Stimulated activated CD4-positive, alpha-beta T cell treated with anti-CD3 and anti-CD28 coated beads, Interleukin-4, amount 100 ng/mL, for 4 hours (primary cell): ENCODE results near the gene SMYD2.
"Not testable (repeated sequence)": the region's sequence is repeated elsewhere in the genome, so short reads cannot be mapped to it uniquely, and the experiment has no call there.

Source experiments
- DNase-seq, 2 experiments: peaks; one replicate each; pipeline ENCODE4 v3.0.0-alpha.2; 2020

SMYD2 gene

DNA sequence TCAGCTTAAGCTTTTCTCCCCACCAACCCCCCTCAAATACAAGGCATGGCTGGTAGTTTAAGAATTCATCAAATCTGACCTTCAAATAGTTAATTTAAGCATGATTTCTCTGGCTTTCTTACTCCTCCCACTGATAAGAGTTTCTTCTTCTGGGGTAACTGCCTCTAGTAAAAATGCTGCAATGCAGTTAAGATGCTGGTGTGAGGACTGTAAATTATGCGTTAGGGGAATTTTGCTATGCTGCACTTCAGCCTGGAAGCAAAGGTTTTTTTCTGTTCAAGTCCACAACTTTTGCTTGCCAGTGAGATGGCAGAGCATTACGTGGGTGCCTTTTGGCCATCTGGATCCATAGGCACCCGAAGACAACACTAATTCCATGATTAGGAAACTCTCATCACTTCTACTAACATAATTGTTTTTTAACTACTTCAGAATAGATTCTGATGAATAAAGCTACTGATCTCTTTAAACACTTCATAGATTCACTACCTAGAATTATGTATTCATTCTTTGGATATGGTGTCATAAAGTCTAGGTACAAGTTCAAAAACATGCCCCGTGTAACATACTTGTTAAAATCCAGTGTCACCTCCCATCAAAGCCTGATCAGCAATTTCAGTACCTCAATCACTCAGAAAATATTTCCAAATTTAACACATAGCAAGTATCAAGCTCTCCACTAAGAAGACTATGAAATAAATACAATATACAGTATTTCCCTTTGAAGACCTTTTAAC is 8.8 kb upstream of the SMYD2 start:
- no peak for DNase-seq

DNA sequence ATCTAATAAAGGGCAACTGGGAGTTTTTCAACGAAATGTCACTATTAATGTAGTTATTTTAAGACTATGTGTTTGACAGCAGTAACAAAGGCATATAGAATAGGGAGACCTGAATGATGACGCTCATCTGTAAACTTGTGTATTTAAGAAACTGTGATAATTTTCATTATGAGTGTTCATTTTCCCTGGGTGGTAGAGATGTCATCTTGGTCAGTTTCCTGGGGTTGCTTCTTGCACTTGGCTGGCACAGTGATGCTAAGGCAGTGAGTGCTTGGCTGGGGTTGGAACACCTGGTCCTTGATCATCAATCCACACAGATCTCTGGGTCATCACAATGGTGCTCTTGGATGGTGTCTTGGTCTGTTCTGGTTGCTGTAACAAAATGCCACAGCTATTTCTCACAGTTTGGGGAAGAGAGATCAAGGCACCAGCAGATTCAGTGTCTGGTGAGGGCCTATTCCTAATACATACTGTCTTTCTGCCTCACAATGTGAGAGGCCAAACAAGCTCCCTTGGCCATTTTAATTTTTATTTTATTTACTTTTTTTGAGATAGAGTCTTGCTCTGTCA is 7.9 kb upstream of the SMYD2 start:
- DNase-seq, result no peak

DNA sequence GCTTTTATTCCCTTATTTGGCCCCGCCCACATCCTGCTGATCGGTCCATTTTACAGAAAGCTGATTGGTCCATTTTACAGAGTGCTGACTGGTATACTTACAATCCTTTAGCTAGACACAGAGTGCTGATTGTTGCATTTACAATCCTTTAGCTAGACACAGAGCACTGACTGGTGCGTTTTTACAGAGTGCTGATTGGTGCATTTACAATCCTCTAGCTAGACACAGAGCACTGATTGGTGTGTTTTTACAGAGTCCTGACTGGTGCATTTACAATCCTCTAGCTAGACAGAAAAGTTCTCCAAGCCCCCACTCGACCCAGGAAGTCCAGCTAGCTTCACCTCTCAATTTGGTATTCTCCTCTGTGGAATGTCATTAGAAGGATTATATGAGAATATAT is 5.3 kb upstream of the SMYD2 start:
- not testable (repeated sequence) for DNase-seq

DNA sequence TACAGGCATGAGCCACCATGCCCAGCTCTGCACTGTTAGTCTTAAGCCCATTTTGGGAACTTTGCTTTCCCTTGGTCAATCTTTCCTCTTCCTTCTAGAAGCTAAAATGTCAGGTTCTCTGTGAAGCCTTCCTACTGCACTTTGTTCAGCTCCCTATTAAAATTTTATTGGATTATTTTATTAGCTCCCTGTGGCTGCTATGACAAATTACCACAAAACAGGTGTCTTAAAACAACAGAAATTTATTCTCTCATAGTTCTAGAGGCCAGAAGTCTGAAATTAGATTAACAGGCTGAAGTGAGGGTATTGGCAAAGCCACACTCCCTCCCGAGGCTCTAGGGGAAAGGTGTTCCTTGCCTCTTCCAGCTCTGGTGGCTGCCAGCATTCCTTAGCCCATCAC is 4.2 kb upstream of the SMYD2 start:
- no peak for DNase-seq

DNA sequence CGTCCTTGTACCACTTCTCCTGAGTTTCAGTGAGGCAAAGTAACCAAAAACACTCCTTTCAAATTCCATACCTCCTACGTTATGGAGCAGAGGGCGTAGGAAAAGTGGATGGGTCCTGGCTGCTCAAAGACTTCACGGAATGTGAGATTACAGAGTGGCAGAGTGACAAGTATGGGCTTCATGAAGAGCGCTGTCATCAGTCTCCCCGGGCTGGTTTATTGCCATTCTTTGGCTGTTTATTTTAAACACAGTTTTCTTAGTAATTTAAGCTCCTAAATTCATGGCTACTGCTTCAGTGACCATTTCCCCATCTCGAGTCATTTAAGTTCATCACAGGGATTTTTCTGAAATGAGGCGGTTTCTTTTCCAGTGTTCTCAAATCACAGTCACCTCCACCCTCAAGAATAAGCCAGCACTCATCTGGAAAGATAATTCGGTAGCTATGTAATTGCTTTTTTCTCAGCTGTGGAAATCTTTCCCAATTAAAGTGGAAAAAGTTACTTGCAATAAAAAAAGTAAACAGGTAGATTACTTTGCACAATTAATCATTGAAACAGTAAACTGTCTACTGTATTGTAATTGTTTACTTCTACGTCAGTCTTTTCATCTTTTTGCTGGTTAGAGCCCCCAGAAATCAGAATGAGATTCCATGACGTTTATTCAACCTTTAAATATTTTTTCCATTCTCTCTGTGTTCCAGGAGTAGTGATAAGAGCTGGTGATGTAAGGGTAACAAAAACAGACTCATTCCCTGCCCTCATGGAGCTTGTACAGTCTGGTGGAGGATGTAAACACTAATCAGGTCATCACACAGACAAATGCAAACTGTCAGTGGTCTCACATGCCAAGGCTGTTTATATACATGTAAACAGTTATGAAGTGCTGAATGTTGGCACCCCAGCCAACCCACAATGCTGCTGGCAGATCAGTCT is 3.0 kb upstream of the SMYD2 start:
- DNase-seq, result no peak

DNA sequence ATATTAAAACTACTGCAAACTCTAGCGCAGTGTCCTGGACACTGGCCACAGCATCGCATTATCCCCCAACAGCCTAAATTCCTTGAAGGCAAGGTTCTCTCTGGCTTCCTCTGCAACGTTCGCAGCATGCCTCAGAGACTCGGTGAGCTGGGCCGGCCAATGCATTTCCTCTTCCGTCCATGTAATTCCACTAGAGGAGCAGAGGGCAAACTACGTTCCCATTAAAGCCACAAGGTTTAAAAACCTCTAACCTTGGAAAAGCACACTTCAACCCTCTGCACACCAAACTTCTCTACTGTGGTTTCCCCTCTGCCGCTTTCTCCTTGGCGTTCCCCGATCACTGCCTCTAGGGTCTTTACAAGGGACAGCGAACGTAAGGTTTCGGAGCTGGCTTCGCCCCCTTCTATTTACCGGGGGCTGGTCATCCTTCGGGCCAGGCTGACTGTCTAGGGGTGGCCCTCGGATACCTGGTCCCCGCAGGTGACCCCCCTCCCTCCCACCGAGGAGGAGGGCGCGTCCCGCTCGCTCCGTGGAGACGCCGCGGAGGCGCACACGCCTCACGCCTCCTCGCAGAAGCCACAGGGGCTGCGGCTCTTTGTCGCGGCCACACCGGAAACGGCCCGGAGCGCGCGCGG is 456 bp upstream of the SMYD2 start:
- DNase-seq, result peak in 1 of 2 experiments; percentile 5

DNA sequence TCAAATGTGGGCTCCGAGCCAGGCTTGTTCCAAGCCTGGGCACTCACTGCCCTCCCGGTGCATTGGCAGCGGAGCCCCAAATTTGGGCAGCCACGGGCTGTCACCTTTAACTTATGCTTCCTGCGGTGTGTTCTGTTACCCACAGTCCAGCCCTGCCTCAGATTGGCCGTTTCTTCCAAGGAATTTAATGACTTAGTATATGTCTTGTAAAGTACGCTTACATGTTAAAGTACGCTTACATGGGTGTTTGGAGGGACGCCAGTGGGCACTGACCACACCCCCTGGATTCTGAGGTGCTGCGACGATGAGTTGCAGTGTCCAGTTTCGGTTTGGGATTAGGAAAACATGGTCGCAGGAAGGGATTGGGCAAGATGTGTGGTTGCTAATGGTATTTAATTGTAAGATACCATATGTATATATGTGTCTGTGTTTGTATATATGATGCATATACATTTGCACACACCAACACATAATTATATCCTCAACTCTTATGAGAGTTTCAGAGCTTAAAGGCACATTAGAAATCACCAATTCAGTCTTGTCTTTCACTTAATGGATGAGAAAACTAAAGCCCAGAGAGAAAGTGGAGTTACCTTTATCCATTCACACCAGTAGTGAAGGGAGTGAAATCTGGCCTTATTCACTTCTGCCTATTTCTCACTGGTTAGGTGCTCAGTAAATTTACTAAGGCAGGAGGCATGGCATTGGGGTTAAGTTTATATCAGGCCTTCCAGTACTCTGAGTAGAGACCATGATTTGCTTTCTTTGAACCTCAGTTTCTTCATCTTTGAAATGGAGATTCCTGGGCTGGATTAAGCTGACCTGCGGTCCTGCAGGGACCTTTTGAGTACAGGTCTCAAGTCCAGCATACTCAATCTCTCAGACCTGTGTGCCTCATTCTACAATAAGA is 1.0 kb downstream of the SMYD2 start:
- DNase-seq, result no peak

DNA sequence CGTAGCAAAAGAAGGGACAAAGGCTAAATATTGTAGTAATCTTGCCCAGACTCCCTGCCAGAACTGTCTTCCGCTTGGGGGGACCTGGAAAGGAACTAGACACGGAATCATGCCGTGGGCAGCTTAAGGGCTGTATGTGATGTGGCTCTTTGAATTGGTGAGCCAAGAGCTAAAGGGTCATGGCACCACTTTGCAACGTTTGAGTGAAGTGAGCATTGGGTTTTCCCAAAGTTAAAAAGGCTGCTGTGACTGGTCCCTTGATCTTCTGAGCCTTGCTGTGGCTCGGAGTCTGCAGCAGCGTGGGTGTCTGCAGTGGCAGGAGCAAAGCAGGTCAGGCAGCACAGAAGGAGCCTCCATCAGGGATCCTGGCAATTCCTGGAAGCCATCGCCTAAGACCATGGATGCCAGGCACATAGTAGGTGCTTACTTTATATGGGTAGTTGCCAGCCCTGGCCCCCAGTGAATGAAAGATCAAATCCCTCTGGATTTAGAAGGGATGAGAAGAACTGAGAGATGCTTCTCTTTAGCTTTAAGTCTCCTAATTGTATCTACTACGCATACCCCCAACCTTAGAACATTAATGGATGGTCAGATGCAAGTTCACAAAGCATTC is 1.8 kb downstream of the SMYD2 start:
- DNase-seq, result no peak

DNA sequence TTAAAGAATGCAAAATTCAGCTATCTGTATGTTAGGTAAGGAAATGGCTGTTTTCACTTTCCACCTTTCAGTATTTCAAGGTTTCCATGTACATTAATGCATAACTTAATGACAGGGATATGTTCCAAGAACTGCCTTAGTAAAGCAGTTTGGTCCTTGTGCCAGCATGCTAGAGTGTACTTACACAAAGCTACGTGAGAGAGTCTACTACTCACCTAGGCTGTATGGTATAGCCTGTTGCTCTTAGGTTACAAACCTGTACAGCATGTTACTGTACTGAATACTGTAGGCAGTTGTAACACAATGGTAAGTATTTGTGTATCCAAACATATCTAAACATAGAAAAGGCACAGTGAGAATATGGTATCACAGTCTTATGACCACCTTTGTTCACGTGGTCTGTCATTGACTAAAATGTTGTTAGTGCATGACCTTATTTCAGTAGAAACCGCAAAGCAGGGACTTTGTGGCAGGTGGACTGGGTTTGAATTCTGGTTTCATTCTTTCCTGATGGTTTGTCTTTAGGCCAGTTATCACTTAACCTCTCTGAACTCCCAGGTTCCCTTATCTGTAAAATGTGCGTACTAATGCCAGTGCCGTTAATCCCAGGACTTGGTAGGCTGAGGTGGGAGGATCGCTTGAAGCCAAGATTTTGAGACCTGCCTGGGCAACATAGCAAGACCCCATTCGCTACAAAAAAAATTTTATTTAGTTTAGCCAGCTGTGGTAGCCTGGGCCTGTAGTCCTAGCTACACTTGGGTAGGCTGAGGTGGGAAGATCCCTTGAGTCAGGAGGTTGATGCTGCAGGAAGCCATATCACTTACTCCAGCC is 4.9 kb downstream of the SMYD2 start:
- no peak for DNase-seq

DNA sequence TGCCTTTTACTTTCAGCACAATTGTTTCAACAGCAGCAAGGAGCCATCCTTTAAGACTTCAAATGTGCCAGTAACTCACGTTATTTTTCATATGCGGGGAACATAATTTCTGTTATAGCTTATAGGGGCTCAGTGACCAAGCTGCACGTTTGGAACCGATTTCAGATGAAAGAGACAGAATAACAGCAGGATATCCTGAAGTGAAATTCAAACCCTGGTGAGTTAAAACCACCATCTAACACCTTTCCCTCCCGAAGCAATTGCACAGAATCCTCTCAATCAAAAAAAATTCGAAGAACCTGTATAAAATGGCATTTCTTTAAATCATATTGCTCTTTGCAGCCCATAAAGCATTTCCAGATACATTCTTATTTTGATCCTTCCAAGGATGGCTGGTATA is 6.9 kb downstream of the SMYD2 start:
- no peak for DNase-seq

DNA sequence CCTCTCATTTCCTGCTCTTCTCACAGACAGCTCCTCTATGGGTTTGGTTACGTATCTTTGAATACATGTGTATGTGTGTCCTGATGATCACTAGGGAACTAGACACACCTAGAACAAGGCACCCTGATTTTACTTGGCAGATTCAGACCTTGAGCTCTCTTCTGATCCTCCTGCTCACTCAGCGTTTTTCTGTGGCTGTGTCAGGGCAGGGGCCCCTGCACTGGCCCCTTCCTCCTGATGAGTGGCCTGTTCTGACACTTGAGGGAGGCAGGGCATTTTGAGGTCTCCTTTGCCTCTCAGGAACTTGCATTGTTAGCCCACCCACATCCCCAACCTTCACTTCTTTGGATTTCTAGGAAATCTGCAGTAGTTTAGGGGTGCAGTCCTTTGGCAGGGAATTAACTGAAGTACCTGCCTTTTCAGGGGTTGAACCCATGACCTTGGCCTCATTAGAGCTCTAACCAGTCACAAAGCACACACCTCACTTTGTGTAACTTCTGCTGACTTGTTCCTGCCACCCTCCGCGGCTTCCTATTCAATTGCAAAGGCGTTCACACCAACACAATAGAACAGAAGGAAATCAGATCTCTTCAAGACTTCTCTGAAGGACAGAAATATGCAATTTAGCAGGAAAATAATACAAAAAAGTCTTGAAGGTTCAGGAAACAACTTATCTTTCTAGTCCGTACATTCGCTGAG is 8.8 kb downstream of the SMYD2 start:
- DNase-seq, result no peak

DNA sequence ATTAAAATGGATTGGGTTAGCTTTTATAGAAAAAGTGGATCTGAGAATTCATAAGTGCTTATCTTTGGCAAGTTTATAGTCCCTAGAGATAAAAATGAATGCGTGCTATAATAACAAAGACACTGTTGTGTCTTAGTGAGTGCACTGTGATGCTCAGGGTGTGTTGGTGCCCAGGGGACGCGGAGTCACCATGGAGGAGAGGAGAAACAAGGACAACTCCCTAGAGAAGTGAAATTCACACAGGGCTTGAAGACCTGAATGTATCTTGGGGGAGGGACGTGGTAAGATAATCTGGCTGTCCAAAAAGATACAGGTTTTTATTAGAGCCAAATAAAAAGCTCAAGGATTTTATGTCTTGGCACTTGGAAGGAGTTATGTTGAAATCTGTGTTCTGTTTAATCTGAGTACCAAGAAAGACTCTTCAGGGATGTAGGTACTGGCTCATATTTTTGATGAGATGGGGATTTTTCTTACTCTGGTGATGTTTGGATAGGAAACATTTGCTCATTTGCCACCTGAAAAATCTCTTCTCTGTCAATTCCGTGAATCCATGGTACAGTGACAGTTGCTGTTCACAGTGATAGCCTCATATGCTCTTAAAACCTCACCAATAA is 9.6 kb downstream of the SMYD2 start:
- DNase-seq, result no peak

DNA sequence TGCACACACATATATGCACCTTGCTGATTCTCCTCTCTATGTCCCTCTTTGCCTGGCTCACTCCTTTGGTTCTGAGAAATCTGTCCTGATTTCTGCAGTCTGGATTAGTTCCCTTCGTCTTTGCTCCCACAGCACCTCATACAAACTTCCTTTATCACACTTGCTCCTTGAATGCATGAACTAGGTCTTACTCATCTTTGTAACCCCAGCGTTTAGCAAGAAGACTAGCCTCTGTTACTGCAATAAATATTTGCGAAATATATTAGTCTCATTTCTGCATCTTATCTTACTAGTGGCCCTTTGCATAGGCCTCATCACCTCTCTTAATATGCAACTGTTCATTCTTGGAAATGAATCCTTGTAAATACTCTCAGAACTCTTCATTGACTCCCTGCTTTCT is 11.4 kb downstream of the SMYD2 start:
- no peak for DNase-seq

DNA sequence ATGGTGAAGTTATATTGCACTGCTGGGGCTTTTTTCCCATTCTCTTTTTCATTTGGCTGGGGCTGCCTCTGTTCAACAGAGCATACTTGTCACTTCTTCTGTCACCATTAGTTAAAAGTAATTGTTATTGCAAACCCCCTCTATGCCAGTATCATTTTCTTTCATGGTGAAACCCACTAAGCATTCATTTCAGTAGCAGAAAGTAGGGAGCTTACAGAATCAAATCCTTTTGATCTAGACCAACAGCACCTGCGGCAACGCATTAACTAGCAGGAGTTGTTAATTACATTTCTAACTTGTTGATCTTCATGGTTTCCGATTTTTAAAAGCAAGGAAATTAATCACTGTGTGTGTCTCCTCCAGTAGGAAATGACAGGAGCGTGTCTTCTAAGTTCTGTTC is 15.0 kb downstream of the SMYD2 start:
- no peak for DNase-seq

DNA sequence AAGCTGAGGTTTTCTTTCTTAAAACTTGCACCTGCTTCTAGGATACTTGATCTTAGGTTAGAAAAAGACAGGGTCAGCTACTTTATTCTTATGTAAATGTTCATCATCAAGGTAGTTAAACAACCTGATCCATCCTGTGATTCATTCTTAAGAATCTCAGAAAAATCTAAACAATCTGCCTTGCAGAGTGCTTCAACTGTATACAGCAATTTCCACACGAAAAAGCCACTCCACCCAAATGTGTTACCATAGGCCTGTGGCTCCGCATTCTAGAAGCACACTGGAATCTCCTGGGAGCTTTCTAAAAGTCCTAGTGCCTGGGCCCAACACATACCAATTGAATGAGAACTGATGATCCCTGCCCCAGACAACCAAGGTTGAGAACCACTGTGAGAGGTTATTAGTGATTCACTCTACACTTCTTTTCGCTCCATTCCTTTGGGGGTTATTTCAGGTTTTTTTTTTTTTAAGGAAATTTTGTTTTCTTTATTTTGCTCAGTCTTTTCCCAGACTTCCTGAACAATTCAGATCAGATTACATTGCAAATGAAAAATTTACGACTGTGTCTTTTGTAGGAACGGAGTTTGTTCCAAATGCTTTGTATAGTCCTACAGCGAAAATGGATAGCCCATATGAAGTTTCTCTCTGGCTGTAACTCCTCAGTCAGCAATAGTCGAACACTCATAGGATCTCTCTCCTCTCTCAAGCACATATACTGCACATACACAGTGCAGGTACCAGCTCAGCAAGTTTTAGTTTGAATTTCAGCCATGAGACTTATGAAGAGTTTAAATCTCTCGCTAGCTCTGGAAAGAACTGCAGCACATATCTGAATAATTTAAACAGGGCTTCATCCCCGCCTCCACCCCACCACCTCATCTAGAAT is 16.1 kb downstream of the SMYD2 start:
- no peak for DNase-seq

DNA sequence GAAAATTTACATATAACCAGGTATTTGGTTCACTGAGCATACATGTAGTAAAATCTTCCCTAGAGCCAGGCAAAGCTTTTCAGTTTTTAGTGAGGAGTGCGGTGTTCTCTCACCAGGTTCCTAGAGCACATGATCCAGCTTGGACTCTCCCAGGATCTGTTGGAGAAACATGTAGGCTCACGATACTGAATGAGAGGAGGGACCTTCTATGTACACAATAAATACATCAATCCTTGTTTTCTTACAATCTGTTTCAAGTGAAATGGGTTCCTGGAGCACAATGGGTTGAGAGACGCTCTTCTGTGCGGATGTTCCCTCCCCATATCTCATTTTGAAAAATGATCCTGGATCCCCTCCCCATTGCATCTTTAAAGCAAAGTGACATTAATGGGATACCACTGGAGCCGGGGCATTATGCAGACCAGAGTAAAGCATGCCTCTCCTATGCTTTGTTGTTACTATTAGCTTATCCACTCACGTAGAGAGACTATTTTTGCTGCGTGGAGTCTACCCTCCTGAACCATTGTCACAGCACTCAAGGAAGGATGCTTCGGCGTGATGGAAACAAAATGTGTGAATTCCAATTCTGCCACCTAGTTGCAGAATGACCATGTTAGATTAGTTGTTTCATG is 19.3 kb downstream of the SMYD2 start:
- no peak for DNase-seq

DNA sequence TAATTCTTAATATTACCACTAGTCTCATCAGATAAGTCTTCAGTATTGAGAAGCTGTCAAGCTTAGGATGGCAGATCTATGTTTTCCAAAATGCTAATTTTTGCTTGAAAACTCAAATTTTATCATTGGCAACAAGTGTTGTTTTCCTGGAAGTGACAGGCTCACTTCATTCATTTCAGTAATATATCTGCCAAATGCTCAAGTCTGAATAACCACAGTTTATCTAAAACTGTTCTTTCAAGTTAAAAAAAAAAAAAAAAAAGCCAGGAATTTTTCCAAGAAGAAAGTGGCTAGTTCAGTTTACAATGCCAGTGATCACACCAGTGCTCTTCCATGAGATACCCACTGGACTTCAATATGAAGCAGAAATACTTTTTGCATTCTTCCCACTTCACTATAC is 20.6 kb downstream of the SMYD2 start:
- DNase-seq, result no peak
